ENCODE data around the gene ZBTB2.
"Not testable (repeated sequence)": the region's sequence is repeated elsewhere in the genome, so short reads cannot be mapped to it uniquely, and the experiment has no call there.

Gene ZBTB2

GRCh38 chr6:151349651-151350270 lies 41.6 kb downstream of the ZBTB2 start:
- in situ Hi-C loops (cut with HindIII; ENCODE audit: low pct_ligation_motif_present, low pct_unique_long_range_greater_than_20kb, low sequenced_read_pairs): no loop called here
- no peak for DNase-seq

GRCh38 chr6:151342750-151343149 lies 48.6 kb downstream of the ZBTB2 start:
- DNase-seq; in situ Hi-C loops (cut with HindIII; ENCODE audit: low pct_ligation_motif_present, low pct_unique_long_range_greater_than_20kb, low sequenced_read_pairs): not testable (repeated sequence)

DNA sequence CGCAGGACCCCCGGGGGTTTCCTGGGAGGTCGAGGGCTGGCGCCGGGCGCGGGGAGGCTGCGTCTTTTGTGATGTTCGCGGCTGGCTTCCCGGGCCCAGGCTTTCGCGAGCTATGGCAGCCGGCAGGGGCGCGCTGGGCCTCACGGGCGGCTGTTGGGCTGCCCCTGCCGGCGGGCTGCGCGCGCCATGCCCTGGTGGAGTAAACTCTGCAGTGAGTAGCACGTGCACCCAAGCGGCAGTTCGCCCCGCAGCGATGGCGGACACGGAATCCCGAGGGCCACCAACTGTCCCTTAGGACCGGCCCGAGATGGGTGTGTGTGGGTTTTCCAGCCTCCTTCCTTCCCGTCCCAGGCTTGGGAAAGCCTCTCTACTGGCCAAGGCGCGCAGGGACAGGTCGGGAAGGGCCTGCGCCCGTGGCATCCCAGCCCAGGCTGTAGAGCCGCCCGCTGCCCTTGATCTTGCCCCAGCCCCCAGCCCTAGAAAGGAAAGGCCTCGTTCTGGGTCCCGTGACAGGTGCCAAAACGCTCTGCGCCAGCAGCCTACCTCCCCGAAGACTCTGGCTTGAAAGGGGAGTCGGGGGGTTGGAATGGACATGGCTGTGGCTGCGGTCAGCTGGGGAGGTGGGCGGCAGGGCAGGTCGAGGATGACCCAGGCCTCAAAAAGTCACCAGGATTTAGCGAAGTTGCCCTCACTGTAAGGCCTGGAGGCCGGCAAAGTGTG lies 49.7 kb downstream of the ZBTB2 start:
- DNase-seq: no peak
- in situ Hi-C loops (cut with HindIII; ENCODE audit: low pct_ligation_motif_present, low pct_unique_long_range_greater_than_20kb, low sequenced_read_pairs): no loop called here

GRCh38 chr6:151340219-151340978 lies 51.0 kb downstream of the ZBTB2 start:
- in situ Hi-C loops (cut with HindIII; ENCODE audit: low pct_ligation_motif_present, low pct_unique_long_range_greater_than_20kb, low sequenced_read_pairs): no loop called here
- DNase-seq: no peak

DNA sequence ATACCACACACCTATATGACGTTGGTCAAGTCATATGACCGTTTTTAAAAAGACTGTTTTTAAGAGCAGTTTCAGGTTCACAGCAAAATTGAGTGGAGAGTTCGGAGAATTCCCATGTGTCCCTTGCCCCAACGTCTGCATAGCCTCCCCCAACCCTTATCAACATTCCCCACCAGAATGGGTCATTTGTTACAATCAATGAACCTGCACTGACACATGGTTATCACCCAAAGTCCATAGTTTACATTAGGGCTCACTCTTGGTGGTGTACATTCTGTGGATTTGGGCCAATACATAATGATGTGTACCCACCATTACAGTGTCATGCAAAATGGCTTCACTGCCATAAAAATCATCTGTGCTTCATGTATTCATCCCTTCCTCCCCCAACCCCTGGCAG lies 52.0 kb downstream of the ZBTB2 start:
- in situ Hi-C loops (cut with HindIII; ENCODE audit: low pct_ligation_motif_present, low pct_unique_long_range_greater_than_20kb, low sequenced_read_pairs): no loop called here
- no peak for DNase-seq

DNA sequence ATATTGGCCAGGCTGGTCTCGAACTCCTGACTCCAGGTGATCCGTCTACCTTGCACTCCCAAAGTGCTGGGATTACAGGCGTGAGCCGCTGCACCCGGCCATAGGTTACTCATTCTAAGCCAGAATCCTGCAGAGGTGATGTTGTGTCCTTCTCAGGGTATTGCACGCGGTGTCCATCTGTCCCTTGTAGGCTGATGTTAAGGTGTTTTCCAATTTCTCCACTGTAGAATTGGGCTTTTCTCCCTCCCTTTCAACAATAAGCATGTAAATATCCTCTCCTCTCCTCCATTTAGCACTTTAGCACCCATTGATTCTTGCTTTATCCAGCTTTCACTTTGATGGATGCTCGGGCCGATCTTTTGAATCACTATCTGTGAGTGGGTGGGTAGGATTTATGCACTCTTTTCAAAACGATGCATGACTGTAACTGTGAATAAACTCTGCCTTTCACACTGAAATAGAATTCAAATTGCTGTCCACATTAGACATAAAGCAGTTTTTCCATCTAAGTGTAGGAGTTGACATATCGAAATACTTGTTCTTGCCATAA lies 52.6 kb downstream of the ZBTB2 start:
- no peak for DNase-seq
- in situ Hi-C loops (cut with HindIII; ENCODE audit: low pct_ligation_motif_present, low pct_unique_long_range_greater_than_20kb, low sequenced_read_pairs): no loop called here

GRCh38 chr6:151335930-151336329 lies 55.4 kb downstream of the ZBTB2 start:
- in situ Hi-C loops (cut with HindIII; ENCODE audit: low pct_ligation_motif_present, low pct_unique_long_range_greater_than_20kb, low sequenced_read_pairs): no loop called here
- no peak for DNase-seq

DNA sequence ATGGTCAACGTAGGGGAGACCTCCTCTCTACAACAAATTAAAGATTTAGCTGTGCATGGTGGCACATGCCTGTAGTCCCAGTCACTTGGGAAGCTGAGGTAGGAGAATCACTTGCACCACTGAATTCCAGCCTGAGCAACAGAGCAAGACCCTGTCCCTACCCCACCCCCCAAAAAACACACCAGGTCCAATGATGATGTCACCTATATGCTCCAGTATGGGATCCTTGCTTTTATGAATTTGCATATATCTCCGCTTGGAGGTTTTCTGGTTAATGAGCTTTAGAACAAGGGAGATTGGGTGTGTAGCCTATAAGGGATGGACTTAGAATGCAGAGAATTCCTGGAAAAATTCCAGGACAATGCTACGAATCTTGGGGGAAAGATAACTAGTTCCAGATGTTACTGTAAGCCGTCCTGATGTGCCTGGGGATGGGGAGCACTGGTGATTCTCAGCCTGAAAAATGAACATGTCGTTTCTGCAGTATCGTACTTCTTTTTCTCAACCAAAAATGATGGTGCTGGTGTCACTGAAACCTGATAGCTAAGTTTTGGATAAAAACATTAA lies 61.1 kb downstream of the ZBTB2 start:
- no peak for DNase-seq
- in situ Hi-C loops (cut with HindIII; ENCODE audit: low pct_ligation_motif_present, low pct_unique_long_range_greater_than_20kb, low sequenced_read_pairs): no loop called here

GRCh38 chr6:151327101-151327500 lies 64.3 kb downstream of the ZBTB2 start:
- in situ Hi-C loops (cut with HindIII; ENCODE audit: low pct_ligation_motif_present, low pct_unique_long_range_greater_than_20kb, low sequenced_read_pairs): no loop called here

GRCh38 chr6:151326116-151326825 lies 65.1 kb downstream of the ZBTB2 start:
- DNase-seq: peak; percentile 3
- in situ Hi-C loops (cut with HindIII; ENCODE audit: low pct_ligation_motif_present, low pct_unique_long_range_greater_than_20kb, low sequenced_read_pairs): no loop called here

More at GRCh38 chr6:151327101-151327500, 64.3 kb downstream of the ZBTB2 start:
- no peak for DNase-seq

- DNase-seq: peak; percentile 83
- in situ Hi-C loops (cut with HindIII; ENCODE audit: low pct_ligation_motif_present, low pct_unique_long_range_greater_than_20kb, low sequenced_read_pairs): no loop called here
Measured at GRCh38 chr6:151325075-151326050, 66.0 kb downstream of the ZBTB2 start.

DNA sequence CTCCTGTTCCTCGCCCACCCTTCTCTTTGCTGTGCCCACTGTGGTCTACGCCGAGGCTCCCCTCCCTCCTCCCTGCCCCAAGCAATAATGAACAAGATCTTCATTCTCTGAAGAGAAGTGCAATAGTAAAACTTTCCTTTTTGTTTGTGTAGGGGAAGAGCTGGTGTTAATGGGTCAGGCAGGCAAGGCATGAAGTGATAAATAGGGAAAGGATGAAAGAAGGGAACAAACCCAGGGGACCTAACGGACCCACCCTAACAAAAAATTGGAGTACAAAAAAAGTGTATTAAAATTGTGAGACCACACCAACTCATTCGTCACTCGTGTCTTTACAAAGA lies 66.9 kb downstream of the ZBTB2 start:
- DNase-seq: no peak
- in situ Hi-C loops (cut with HindIII; ENCODE audit: low pct_ligation_motif_present, low pct_unique_long_range_greater_than_20kb, low sequenced_read_pairs): no loop called here

DNA sequence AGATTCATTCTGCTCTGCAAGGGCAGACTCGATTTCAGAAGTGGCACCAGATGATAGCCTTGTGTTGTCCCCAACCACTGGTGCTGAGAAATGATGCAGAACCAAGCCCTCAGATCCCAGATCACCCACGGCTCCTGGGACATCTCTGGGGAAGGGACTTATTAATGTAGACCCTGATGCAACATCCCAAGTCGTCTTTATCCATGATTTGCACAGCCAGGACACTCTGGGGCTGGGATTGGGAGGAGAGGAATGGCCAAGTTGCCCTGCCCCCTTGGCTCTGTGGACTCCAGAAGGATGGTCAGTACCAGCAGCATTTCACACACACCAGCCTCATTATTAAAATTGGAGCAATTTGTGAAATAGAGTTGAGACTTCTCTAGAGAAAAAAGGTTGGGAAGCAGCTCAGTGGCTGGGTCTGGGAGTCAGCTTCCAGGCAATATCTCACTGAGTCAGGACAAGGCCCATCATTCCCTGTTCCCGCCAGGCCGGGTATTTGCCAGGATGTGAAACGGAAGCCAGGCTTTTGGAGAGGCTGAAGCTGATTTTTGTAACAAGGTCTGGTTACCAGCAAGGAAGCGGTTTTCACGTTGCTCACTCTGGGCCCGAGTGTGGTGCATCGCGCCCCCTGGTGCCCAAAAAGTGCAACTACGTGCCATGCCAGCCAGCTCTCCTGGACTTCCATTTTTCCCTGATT lies 67.4 kb downstream of the ZBTB2 start:
- peak; percentile 82 for DNase-seq
- in situ Hi-C loops (cut with HindIII; ENCODE audit: low pct_ligation_motif_present, low pct_unique_long_range_greater_than_20kb, low sequenced_read_pairs): no loop called here

DNA sequence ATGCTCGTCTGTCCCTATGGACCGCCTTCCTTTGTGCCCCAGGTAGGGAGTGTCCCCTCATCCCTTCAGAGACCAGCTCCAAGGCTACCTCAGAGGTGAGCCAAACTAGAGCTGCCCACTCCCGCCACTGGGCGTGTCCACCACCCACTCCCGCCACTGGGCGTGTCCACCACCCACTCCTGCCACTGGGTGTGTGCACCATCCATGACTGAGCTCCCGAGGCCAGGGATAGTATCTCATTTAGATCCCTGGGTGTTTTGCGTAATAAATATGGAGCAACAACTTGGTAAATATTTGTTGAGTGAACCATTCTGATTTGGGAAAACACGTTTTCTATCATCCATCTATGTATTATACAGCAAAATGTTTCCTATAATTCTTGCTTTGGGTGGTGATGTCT lies 68.8 kb downstream of the ZBTB2 start:
- in situ Hi-C loops (cut with HindIII; ENCODE audit: low pct_ligation_motif_present, low pct_unique_long_range_greater_than_20kb, low sequenced_read_pairs): no loop called here
- DNase-seq: no peak

GRCh38 chr6:151321438-151321837 lies 69.9 kb downstream of the ZBTB2 start:
- in situ Hi-C loops (cut with HindIII; ENCODE audit: low pct_ligation_motif_present, low pct_unique_long_range_greater_than_20kb, low sequenced_read_pairs): no loop called here
- DNase-seq: no peak

- DNase-seq: no peak
- in situ Hi-C loops (cut with HindIII; ENCODE audit: low pct_ligation_motif_present, low pct_unique_long_range_greater_than_20kb, low sequenced_read_pairs): no loop called here
Measured at GRCh38 chr6:151320140-151320539, 71.2 kb downstream of the ZBTB2 start.

- no peak for DNase-seq
- in situ Hi-C loops (cut with HindIII; ENCODE audit: low pct_ligation_motif_present, low pct_unique_long_range_greater_than_20kb, low sequenced_read_pairs): no loop called here
Measured at GRCh38 chr6:151317995-151318365, 73.4 kb downstream of the ZBTB2 start.

Data from ACHN (cell line).